HepG2 (cell line): ENCODE measurements around the gene DCAF4L1. TPM values are rescaled to one million over a fixed set of nuclear protein-coding genes. Genes with fewer than 3 reads are reported as not detected.
A peak's percentile ranks its signal among the peaks of the same experiment; 100 is the strongest.

Experiments used
- DMAP1 ChIP-seq: IDR thresholded peaks from 2 replicates; pipeline ENCODE4 v1.6.1; 2016
- GATA4 ChIP-seq: sonication (generic); IDR thresholded peaks from 2 replicates; pipeline ENCODE4 v1.6.1; 2016; ENCODE audit warnings: antibody characterized with exemption, low read depth, borderline replicate concordance
- HMGXB3 ChIP-seq: sonication (generic); formaldehyde crosslinking; IDR thresholded peaks from 2 replicates; pipeline ENCODE4 v1.4.0; 2020; ENCODE audit warnings: missing genetic modification reagents, borderline replicate concordance
- HNRNPK ChIP-seq: fragments of 200-400 bp; formaldehyde crosslinking; IDR thresholded peaks from 2 replicates; pipeline ENCODE4 v1.6.1; 2018; ENCODE audit warnings: low read length, low read depth, moderate library complexity, mild to moderate bottlenecking; ENCODE audit not compliant: poor library complexity, severe bottlenecking
- MXD4 ChIP-seq: IDR thresholded peaks from 2 replicates; pipeline ENCODE4 v1.6.1; 2016; ENCODE audit warnings: mild to moderate bottlenecking, missing biosample characterization, missing genetic modification reagents
- MXI1 ChIP-seq: IDR thresholded peaks from 3 replicates; pipeline ENCODE4 v1.6.1; 2012; ENCODE audit warnings: low read depth, low read length, inconsistent platforms, borderline replicate concordance
- PHF21A ChIP-seq: sonication (generic); formaldehyde crosslinking; IDR thresholded peaks from 2 replicates; pipeline ENCODE4 v1.5.0; 2020; ENCODE audit warnings: mild to moderate bottlenecking, missing genetic modification reagents
- PHF8 ChIP-seq: sonication (generic); formaldehyde crosslinking; IDR thresholded peaks from 2 replicates; pipeline ENCODE4 v1.5.0; 2020; ENCODE audit warnings: missing genetic modification reagents
- SAP130 ChIP-seq: IDR thresholded peaks from 2 replicates; pipeline ENCODE4 v1.6.1; 2016; ENCODE audit warnings: low read depth
- SP2 ChIP-seq: sonication (generic); formaldehyde crosslinking; IDR thresholded peaks from 2 replicates; pipeline ENCODE4 v1.5.1; 2020; ENCODE audit warnings: mild to moderate bottlenecking, missing genetic modification reagents
- STAT5B ChIP-seq: sonication (generic); formaldehyde crosslinking; IDR thresholded peaks from 2 replicates; pipeline ENCODE4 v1.4.0; 2020; ENCODE audit warnings: missing genetic modification reagents
- TAF1 ChIP-seq: sonication (generic); formaldehyde crosslinking; IDR thresholded peaks from 2 replicates; pipeline ENCODE4 v1.4.0; 2020; ENCODE audit warnings: missing genetic modification reagents
- THAP11 ChIP-seq: IDR thresholded peaks from 2 replicates; pipeline ENCODE4 v1.6.1; 2016; ENCODE audit warnings: missing biosample characterization, missing genetic modification reagents
- ZFP1 ChIP-seq: IDR thresholded peaks from 2 replicates; pipeline ENCODE4 v1.6.1; 2016
- ZFP62 ChIP-seq: sonication (generic); formaldehyde crosslinking; IDR thresholded peaks from 2 replicates; pipeline ENCODE4 v1.4.0; 2020; ENCODE audit warnings: missing genetic modification reagents
- ZFY ChIP-seq: sonication (generic); formaldehyde crosslinking; IDR thresholded peaks from 2 replicates; pipeline ENCODE4 v1.4.0; 2020; ENCODE audit warnings: missing genetic modification reagents
- ZGPAT ChIP-seq: IDR thresholded peaks from 2 replicates; pipeline ENCODE4 v1.6.1; 2016; ENCODE audit warnings: mild to moderate bottlenecking
- ZNF382 ChIP-seq: sonication (generic); formaldehyde crosslinking; IDR thresholded peaks from 2 replicates; pipeline ENCODE4 v1.5.0; 2020; ENCODE audit warnings: missing genetic modification reagents, mild to moderate bottlenecking, borderline replicate concordance
- ZSCAN21 ChIP-seq: sonication (generic); formaldehyde crosslinking; IDR thresholded peaks from 2 replicates; pipeline ENCODE4 v1.8.0; 2022; ENCODE audit warnings: mild to moderate bottlenecking, missing genetic modification reagents, moderate library complexity, borderline replicate concordance
- polyA plus RNA-seq, 8 experiments: library from polyadenylated mRNA; depleted of rRNA in 3 of 8; stranded (reverse) in 7 of 8; unstranded in 1 of 8; fragments of >200 nt; fragmentation: Illumina TruSeq in 4 of 8; extraction: Trizol in 4 of 8; gene quantifications; 2 replicates each; pipeline versions ENCODE4 v1.2.1 to v1.2.3, GENCODE V29; 2011 to 2016; ENCODE audit warnings: low read depth in 4 of 8, missing spikeins in 1 of 8, mixed read lengths in 1 of 8; ENCODE audit not compliant: insufficient read depth in 1 of 8
- total RNA-seq, 5 experiments: library from RNA; depleted of rRNA; stranded (reverse); fragments of >200 nt; fragmentation: Illumina TruSeq; extraction: Trizol; gene quantifications; 2 replicates each; pipeline ENCODE4 v1.2.3, GENCODE V29; 2016; ENCODE audit warnings: low read depth in 1 of 5
- TF ChIP-seq, protein P1 (sequence below): IDR thresholded peaks from 2 replicates; pipeline ENCODE4 v1.6.1; 2012; ENCODE audit warnings: low read length, improper control_type of control experiment
- TF ChIP-seq, protein P2 (sequence below): sonication (generic); formaldehyde crosslinking; IDR thresholded peaks from 2 replicates; pipeline ENCODE4 v1.5.1; 2020; ENCODE audit warnings: missing genetic modification reagents, mild to moderate bottlenecking, borderline replicate concordance

Gene DCAF4L1
- total and polyA plus RNA-seq, 2 of the 13 experiments (the other 11 are each of a cell fraction or from before 2014, with no cell fraction given), result 0.05 to 0.09 TPM

- TF ChIP-seq ZFY (CRISPR knock-in tag) (0 out of 2 replicates have a peak, but pooled peaks have one; percentile 28), MXI1 (peak; percentile 17; the same call in 1 of the 3 replicates), THAP11 (CRISPR knock-in tag) (peak; percentile 83), ZFP62 (CRISPR knock-in tag) (no peak), HMGXB3 (peak; percentile 98), PHF21A (CRISPR knock-in tag) (peak; percentile 64; the same call in 1 of the 2 replicates), GATA4 (no peak), HNRNPK (no peak), SAP130 (peak; percentile 41), STAT5B (CRISPR knock-in tag) (no peak), DMAP1 (no peak; the same call in 1 of the 2 replicates), ZGPAT (CRISPR knock-in tag) (peak; percentile 39; the same call in 1 of the 2 replicates), ZSCAN21 (CRISPR knock-in tag) (no peak), ZNF382 (CRISPR knock-in tag) (no peak), SP2 (CRISPR knock-in tag) (no peak), ZFP1 (no peak), PHF8 (CRISPR knock-in tag) (no peak), TAF1 (peak; percentile 70), MXD4 (CRISPR knock-in tag) (no peak)
- TF ChIP-seq, protein P1, sequence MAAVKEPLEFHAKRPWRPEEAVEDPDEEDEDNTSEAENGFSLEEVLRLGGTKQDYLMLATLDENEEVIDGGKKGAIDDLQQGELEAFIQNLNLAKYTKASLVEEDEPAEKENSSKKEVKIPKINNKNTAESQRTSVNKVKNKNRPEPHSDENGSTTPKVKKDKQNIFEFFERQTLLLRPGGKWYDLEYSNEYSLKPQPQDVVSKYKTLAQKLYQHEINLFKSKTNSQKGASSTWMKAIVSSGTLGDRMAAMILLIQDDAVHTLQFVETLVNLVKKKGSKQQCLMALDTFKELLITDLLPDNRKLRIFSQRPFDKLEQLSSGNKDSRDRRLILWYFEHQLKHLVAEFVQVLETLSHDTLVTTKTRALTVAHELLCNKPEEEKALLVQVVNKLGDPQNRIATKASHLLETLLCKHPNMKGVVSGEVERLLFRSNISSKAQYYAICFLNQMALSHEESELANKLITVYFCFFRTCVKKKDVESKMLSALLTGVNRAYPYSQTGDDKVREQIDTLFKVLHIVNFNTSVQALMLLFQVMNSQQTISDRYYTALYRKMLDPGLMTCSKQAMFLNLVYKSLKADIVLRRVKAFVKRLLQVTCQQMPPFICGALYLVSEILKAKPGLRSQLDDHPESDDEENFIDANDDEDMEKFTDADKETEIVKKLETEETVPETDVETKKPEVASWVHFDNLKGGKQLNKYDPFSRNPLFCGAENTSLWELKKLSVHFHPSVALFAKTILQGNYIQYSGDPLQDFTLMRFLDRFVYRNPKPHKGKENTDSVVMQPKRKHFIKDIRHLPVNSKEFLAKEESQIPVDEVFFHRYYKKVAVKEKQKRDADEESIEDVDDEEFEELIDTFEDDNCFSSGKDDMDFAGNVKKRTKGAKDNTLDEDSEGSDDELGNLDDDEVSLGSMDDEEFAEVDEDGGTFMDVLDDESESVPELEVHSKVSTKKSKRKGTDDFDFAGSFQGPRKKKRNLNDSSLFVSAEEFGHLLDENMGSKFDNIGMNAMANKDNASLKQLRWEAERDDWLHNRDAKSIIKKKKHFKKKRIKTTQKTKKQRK, result no peak
- TF ChIP-seq, protein P2, sequence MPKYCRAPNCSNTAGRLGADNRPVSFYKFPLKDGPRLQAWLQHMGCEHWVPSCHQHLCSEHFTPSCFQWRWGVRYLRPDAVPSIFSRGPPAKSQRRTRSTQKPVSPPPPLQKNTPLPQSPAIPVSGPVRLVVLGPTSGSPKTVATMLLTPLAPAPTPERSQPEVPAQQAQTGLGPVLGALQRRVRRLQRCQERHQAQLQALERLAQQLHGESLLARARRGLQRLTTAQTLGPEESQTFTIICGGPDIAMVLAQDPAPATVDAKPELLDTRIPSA (CRISPR knock-in tag), result no peak
These were observed 47.5 kb upstream of the DCAF4L1 start (continued) for GRCh38 chr4:41933997-41934503.
